GM19193 (cell line): ENCODE results near the gene KRTAP4-4.
"Not testable (repeated sequence)": the region's sequence is repeated elsewhere in the genome, so short reads cannot be mapped to it uniquely, and the experiment has no call there.

Experiments
- POLR2A ChIP-seq: IDR thresholded peaks from 4 replicates; pipeline ENCODE4 v1.6.1; 2011; ENCODE audit not compliant: insufficient read depth, insufficient read length; ENCODE audit errors: extremely low read depth

KRTAP4-4 gene

DNA sequence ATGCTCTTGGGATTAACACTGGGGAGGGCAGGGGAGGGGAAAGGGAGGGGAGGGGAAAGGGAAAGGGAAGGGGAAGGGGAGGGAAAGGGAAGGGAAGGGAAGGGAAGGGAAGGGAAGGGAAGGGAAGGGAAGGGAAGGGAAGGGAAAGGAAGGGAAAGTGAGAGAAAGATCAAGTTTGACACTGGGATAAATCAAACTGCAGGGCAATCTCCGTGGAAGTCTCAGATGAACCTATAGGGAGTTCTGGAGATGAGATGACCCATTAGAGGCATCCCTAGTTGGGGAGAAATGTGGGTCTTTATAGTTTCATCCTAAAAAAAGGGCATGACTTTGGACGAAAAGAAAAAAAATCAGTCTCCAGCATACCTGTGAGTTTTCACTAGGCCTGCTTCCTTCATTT lies 38.8 kb downstream of the KRTAP4-4 start:
- TF ChIP-seq POLR2A, result no peak

DNA sequence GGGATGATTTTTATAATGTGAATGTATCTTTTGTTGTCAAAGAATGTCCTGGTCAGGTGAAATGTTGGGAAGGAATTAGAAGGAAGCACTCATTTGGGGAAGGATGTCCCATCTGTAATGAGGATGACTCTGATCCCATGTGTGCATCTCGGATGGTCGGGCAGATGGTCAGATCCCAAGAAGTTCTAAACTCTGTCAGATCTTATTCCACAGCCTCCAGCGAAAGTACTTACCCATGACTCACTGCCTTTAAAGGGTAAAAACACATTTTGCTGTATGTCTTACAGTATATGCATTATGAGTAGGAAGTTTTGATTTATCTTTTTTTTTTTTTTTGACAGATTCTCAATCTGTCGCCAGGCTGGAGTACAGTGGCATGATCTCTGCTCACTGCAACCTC lies 41.8 kb downstream of the KRTAP4-4 start:
- TF ChIP-seq POLR2A, result no peak

DNA sequence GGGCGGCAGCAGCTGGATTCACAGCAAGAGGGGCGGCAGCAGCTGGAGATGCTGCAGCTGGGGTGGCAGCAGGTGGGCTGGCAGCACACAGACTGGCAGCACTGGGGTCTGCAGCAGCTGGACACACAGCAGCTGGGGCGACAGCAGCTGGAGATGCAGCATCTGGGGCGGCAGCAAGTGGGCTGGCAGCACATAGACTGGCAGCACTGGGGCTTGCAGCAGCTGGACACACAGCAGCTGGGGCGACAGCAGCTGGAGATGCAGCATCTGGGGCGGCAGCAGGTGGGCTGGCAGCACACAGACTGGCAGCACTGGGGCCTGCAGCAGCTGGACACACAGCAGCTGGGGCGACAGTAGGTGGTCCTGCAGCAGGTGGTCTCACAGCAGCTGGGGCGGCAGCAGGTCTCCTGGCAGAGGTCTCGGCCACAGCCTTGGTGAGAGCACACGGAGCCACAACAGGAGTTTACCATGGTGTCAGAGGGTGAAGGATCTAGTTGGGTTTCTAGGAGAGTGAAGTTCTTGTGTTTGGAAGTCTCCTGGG lies 42.6 kb downstream of the KRTAP4-4 start, which contains the start of gene KRTAP4-11:
Gene KRTAP4-11, minus strand, starts transcription at position 528 of the 541 bp plus-strand sequence. Its CDS starts 58 bp downstream, at position 470.
- TF ChIP-seq POLR2A, result not testable (repeated sequence)

DNA sequence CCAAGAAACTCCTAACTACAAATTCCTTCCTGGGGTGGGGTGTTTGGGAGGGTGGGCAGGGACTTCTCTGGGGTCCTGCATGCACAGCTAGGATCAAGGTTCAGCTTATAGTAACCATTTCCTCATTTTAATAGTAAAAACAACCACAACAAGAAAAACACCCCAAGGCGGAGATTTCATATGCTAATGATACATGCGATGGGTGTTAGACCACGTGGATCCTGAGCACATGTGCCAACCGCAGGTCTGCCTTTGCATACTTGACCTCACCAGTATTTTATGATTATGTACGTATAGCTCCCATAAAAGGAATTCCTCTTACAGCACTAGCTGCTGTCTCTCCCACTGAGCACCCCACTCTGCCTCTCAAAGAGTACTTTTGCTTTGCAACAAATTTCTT lies 44.3 kb downstream of the KRTAP4-4 start:
- no peak for TF ChIP-seq POLR2A

DNA sequence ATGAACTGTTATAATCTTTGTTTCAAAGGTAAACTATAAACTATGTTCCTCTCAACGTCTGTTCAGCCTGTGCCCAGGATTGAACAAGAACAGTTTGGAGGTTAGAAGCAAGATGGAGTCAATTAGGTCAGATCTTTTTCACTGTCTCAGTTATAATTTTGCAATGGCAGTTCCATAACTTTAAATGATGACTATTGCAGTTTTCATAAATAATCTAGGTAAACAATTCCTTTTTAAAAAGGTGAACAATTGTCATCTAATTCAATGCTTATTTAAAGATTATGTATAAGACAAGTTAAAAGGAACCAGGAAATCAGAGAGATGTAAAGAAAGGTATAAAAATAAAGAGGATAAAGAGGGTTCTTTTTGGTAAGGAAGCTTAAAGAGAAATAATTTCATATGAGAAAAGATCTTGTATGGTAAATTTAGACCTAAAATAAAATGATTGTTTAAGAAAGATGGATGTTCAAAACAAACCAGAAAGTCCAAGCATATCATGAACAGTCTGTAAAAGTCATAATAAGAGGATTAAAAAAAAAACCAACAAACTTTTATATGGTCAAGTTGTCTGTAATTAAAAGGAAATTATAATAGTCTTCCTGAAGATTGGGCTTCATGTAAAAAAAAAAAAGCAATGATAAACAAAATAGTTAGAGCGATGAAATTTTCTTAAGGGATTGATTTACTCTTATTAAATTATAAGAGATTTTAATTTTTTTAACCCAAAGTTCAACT lies 49.2 kb downstream of the KRTAP4-4 start:
- no peak for TF ChIP-seq POLR2A
